GM20000 (cell line): ENCODE measurements around the gene RPS14.
"Not testable (repeated sequence)": the region's sequence is repeated elsewhere in the genome, so short reads cannot be mapped to it uniquely, and the experiment has no call there.

Source experiments
- DNase-seq: peaks from one replicate; pipeline ENCODE4 v3.0.0; 2012; ENCODE audit warnings: low spot score
- CTCF ChIP-seq: IDR thresholded peaks from 2 replicates; pipeline ENCODE4 v1.5.1; 2012; ENCODE audit warnings: mild to moderate bottlenecking, control low read depth; ENCODE audit errors: extremely low read depth, missing control alignments

RPS14 gene

GRCh38 chr5:150422758-150423157 is 26.8 kb downstream of the RPS14 start:
- DNase-seq, result no peak
- TF ChIP-seq CTCF, result no peak

GRCh38 chr5:150422075-150422474 is 27.5 kb downstream of the RPS14 start:
- TF ChIP-seq CTCF, result no peak
- no peak for DNase-seq

GRCh38 chr5:150419630-150420270 is 29.8 kb downstream of the RPS14 start:
- TF ChIP-seq CTCF, result no peak

GRCh38 chr5:150413902-150414790 is 35.4 kb downstream of the RPS14 start:
- DNase-seq, result not testable (repeated sequence)

More at GRCh38 chr5:150419630-150420270, 29.8 kb downstream of the RPS14 start:
- no peak for DNase-seq

GRCh38 chr5:150413176-150413901 is 36.2 kb downstream of the RPS14 start:
- no peak for TF ChIP-seq CTCF
- DNase-seq, result no peak

- TF ChIP-seq CTCF, result no peak
- DNase-seq, result peak; percentile 88
Measured at GRCh38 chr5:150412319-150413175, 37.0 kb downstream of the RPS14 start, which contains the start of gene CD74. Gene CD74, minus strand, starts transcription at chr5:150412910. Its CDS starts 161 bp downstream, at chr5:150412749.

GRCh38 chr5:150411245-150411979 is 38.1 kb downstream of the RPS14 start:
- TF ChIP-seq CTCF, result no peak
- DNase-seq, result no peak
